Measurements from ENCODE around the gene UVRAG.

DNA sequence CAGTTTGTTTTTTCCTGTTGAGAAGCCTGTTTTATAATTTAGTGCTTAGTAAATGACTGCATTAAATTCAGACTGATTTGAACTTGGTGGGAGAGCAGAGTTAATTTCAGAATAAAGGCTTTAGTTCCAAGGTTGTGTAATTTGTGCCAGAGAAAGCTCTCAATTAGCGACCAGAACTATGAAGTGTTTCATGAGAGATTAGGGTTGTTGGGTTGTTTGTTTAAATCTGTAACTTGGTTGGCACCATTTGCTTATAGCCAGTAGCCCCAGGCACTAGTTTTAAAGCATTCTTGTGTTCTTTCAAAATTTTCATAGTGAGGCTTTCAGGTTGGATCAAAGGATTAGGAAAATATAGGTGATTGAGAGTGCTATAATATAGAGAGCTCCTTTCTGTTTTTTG, 25.5 kb downstream of the UVRAG start:
- TF ChIP-seq, protein P1, sequence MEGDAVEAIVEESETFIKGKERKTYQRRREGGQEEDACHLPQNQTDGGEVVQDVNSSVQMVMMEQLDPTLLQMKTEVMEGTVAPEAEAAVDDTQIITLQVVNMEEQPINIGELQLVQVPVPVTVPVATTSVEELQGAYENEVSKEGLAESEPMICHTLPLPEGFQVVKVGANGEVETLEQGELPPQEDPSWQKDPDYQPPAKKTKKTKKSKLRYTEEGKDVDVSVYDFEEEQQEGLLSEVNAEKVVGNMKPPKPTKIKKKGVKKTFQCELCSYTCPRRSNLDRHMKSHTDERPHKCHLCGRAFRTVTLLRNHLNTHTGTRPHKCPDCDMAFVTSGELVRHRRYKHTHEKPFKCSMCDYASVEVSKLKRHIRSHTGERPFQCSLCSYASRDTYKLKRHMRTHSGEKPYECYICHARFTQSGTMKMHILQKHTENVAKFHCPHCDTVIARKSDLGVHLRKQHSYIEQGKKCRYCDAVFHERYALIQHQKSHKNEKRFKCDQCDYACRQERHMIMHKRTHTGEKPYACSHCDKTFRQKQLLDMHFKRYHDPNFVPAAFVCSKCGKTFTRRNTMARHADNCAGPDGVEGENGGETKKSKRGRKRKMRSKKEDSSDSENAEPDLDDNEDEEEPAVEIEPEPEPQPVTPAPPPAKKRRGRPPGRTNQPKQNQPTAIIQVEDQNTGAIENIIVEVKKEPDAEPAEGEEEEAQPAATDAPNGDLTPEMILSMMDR (tag by site-specific recombination; IDR thresholded peaks at IDR 0.05): no peak
- TF ChIP-seq ELK4 (IDR thresholded peaks at IDR 0.05; ENCODE audit: borderline replicate concordance, low read depth, low read length) (no peak), GFI1B (tag by site-specific recombination; IDR thresholded peaks at IDR 0.05) (no peak), REPIN1 (tag by site-specific recombination; IDR thresholded peaks at IDR 0.05; ENCODE audit: low read depth) (no peak), ZNF501 (tag by site-specific recombination; IDR thresholded peaks at IDR 0.05) (no peak), MYNN (tag by site-specific recombination; IDR thresholded peaks at IDR 0.05; ENCODE audit: borderline replicate concordance) (peak; percentile 65; the same call in 1 of the 2 replicates), ZNF692 (tag by site-specific recombination; IDR thresholded peaks at IDR 0.05) (no peak), YY1 (tag by site-specific recombination; IDR thresholded peaks at IDR 0.05) (no peak), HOXD13 (CRISPR knock-in tag; IDR thresholded peaks at IDR 0.05; ENCODE audit: borderline replicate concordance) (no peak), HOXA7 (CRISPR knock-in tag; IDR thresholded peaks at IDR 0.05; ENCODE audit: borderline replicate concordance) (no peak)

All from HEK293 (cell line).